HUES6 (cell line): ENCODE data around the gene IQCH.

Source experiments
- H3K27ac ChIP-seq: 2 replicates; pipeline ENCODE4 v1.7.0; 2013; ENCODE audit warnings: low read depth, mild to moderate bottlenecking, low read length, inconsistent platforms
- H3K27me3 ChIP-seq: 2 replicates; pipeline ENCODE4 v1.6.1; 2013; ENCODE audit warnings: low read length; ENCODE audit not compliant: control insufficient read depth, insufficient read depth
- H3K36me3 ChIP-seq: 2 replicates; pipeline ENCODE4 v1.6.1; 2013; ENCODE audit warnings: low read length; ENCODE audit not compliant: control insufficient read depth, insufficient read depth
- H3K4me1 ChIP-seq: 2 replicates; pipeline ENCODE4 v1.6.1; 2013; ENCODE audit warnings: low read length; ENCODE audit not compliant: control insufficient read depth, insufficient read depth
- H3K4me3 ChIP-seq: 2 replicates; pipeline ENCODE4 v1.5.1; 2013; ENCODE audit warnings: low read depth, low read length
- H3K9ac ChIP-seq: one replicate; pipeline ENCODE4 v1.6.1; 2013; ENCODE audit warnings: mild to moderate bottlenecking, low read length
- H3K9me3 ChIP-seq: 2 replicates; pipeline ENCODE4 v1.6.1; 2013; ENCODE audit warnings: low read depth, low read length; ENCODE audit not compliant: control insufficient read depth, insufficient read depth

IQCH gene

GRCh38 chr15:67254238-67255175 is at the start of gene IQCH, which contains the start of gene AAGAB:
Gene IQCH, plus strand, starts transcription at chr15:67254786. Its CDS starts 111 bp downstream, at chr15:67254897.
Gene AAGAB, minus strand, starts transcription at chr15:67254661. Its CDS starts 30 bp downstream, at chr15:67254631.
- H3K9ac ChIP-seq = peak within 1 kb of the TSS; percentile 87
- no peaks in the 10 kb centered on the region for H3K4me1 ChIP-seq
- peak within 1 kb of the TSS; percentile 92 for H3K4me3 ChIP-seq
- H3K27ac ChIP-seq = peak within 1 kb of the TSS; percentile 55; the same call in 1 of the 2 replicates
- H3K36me3 ChIP-seq = no peaks in the 10 kb centered on the region; the same call in 1 of the 2 replicates
- no peaks in the 10 kb centered on the region for H3K9me3 ChIP-seq
- H3K27me3 ChIP-seq = peaks cover 7% of the 10 kb centered on the region; the same call in 1 of the 2 replicates

- Histone ChIP-seq H3K36me3 (peaks cover 29% of the 10 kb centered on the region), H3K27me3 (no peaks in the 10 kb centered on the region), H3K4me1 (no peaks in the 10 kb centered on the region), H3K9ac (no peak overlapping the region), H3K4me3 (no peak overlapping the region), H3K9me3 (no peaks in the 10 kb centered on the region), H3K27ac (no peak overlapping the region)
Observed at GRCh38 chr15:67207555-67208207, 46.9 kb upstream of the IQCH start.

DNA sequence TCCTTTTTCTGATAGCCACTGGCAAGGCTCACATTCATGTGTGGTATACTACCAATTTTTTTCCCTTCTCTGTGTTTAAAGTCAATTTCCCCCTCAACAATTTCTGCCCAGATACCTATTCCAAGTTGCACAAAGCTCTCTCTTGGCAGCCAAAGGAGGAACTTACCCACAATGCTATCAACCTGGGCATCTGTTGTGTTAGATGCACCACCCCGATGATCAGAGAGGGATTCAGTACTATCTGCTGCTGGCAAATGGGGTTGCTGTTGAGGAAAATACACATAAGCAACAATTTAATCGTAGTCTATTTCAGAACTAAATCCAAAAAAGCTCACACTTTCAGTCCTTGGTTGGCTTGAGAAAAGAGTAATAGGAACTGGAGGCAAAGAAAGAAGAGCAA is 46.2 kb upstream of the IQCH start:
- H3K4me1 ChIP-seq = no peaks in the 10 kb centered on the region
- no peak overlapping the region for H3K4me3 ChIP-seq
- no peaks in the 10 kb centered on the region for H3K27me3 ChIP-seq
- H3K9me3 ChIP-seq = no peaks in the 10 kb centered on the region
- H3K9ac ChIP-seq = no peak overlapping the region
- no peak overlapping the region for H3K27ac ChIP-seq
- peaks cover 27% of the 10 kb centered on the region for H3K36me3 ChIP-seq

- Histone ChIP-seq H3K4me1 (no peaks in the 10 kb centered on the region), H3K27me3 (no peaks in the 10 kb centered on the region), H3K36me3 (peaks cover 22% of the 10 kb centered on the region), H3K4me3 (no peak overlapping the region), H3K27ac (no peak overlapping the region), H3K9me3 (no peaks in the 10 kb centered on the region), H3K9ac (no peak overlapping the region)
Observed at GRCh38 chr15:67210555-67211168, 43.9 kb upstream of the IQCH start.

DNA sequence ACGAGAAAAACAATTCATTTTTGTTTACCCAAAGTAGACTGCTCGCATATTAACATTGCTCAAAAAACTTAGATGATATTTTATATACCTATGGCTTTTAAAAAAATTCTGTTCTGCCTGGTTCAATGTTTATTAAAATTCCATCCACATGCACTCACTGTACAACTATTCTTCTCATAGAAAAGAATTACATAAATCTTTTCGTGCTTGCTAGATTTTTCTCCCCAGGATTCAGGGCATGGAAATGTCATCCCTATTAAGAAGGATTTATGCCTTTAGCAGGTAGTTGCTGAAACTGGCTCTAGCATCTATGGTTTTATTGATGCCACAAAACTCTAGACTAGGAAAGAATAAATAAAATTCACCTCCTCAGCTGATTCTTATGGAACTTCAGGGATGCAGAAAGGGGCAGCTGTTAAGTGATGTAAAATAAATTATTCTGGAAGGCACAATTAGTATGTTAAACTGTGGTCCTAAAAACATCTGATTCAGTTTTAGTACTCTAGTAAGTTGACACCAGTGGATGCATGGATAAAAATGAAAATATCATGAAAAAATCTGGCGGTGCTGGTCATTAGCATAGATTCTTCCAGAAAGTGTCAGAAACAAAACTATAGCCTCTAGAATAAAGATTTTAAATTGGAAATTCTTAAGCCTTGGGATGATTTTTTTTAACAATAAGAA is 41.8 kb upstream of the IQCH start:
- Histone ChIP-seq H3K9me3 (no peaks in the 10 kb centered on the region), H3K4me3 (no peak overlapping the region), H3K4me1 (no peaks in the 10 kb centered on the region), H3K36me3 (peaks cover 14% of the 10 kb centered on the region), H3K27ac (no peak overlapping the region), H3K27me3 (no peaks in the 10 kb centered on the region), H3K9ac (no peak overlapping the region)

DNA sequence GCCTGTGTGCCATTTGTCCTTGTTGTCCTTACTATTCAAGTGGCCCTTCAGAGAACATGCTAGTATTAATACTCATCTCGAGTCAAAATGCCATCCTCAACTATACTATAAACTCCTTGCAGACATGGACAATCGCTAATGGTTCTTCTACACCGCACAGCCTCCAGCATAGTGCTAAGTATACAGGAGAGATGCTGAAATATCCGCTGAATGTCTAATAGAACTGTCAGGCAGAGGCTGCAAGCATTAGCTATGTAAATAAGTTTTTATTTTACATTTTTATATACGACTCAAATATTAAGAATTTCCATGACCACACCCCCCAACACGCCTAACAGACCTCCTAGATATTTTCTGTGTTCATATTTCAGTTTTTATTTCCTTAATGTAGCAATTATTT is 39.5 kb upstream of the IQCH start:
- Histone ChIP-seq H3K9me3 (no peaks in the 10 kb centered on the region), H3K9ac (no peak overlapping the region), H3K4me3 (no peak overlapping the region), H3K27me3 (no peaks in the 10 kb centered on the region), H3K27ac (no peak overlapping the region), H3K4me1 (no peaks in the 10 kb centered on the region), H3K36me3 (no peaks in the 10 kb centered on the region)

DNA sequence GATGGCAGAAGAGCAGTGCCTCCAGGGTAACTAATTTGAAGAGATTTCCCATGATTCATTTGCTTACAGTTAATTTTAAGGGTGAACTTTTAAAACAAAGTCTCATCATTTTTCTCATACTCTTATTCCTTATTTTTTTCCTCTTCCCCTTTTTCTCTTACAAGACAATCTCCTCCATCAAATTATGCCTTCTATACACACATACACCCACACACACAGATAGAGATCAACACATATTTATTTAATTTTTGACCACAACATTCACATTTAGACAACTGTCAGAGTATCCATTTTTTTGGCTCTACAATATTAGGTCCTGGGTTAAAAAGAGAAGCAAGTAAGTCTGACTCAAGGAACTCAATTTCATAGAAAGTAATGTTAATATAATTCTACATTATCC is 37.7 kb upstream of the IQCH start:
- Histone ChIP-seq H3K36me3 (no peaks in the 10 kb centered on the region), H3K27ac (no peak overlapping the region), H3K9me3 (no peaks in the 10 kb centered on the region), H3K4me3 (no peak overlapping the region), H3K4me1 (no peaks in the 10 kb centered on the region), H3K27me3 (no peaks in the 10 kb centered on the region), H3K9ac (no peak overlapping the region)

DNA sequence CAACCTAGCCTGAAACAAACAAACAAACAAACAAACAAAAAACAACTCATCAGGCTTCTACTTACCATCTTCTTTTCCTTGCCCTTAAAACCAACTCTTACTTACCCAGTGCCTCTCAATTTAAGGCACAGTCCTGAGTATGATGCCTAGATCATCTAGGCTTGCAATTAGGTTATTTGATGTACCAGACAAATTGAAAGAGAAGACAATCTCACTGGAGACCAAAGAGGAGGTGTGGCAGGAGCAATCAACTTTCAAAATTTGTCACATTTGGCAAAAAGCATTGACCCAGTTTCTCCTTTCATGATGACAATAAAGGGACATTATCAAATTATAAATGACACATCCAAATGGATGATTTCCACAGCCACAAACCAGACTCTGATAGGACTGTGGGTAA is 36.2 kb upstream of the IQCH start:
- no peak overlapping the region for H3K4me3 ChIP-seq
- no peaks in the 10 kb centered on the region for H3K4me1 ChIP-seq
- H3K36me3 ChIP-seq = no peaks in the 10 kb centered on the region
- H3K27ac ChIP-seq = no peak overlapping the region
- no peak overlapping the region for H3K9ac ChIP-seq
- H3K27me3 ChIP-seq = no peaks in the 10 kb centered on the region
- no peaks in the 10 kb centered on the region for H3K9me3 ChIP-seq

GRCh38 chr15:67219288-67219687 is 35.3 kb upstream of the IQCH start:
- H3K4me3 ChIP-seq = no peak overlapping the region
- no peaks in the 10 kb centered on the region for H3K9me3 ChIP-seq
- H3K27me3 ChIP-seq = no peaks in the 10 kb centered on the region
- H3K27ac ChIP-seq = no peak overlapping the region
- H3K4me1 ChIP-seq = no peaks in the 10 kb centered on the region
- H3K9ac ChIP-seq = no peak overlapping the region
- H3K36me3 ChIP-seq = no peaks in the 10 kb centered on the region

GRCh38 chr15:67224889-67225288 is 29.7 kb upstream of the IQCH start:
- H3K4me1 ChIP-seq = no peaks in the 10 kb centered on the region
- H3K27ac ChIP-seq = no peak overlapping the region
- peaks cover under 1% of the 10 kb centered on the region; the same call in 1 of the 2 replicates for H3K36me3 ChIP-seq
- no peak overlapping the region for H3K9ac ChIP-seq
- H3K27me3 ChIP-seq = no peaks in the 10 kb centered on the region
- no peak overlapping the region for H3K4me3 ChIP-seq
- H3K9me3 ChIP-seq = no peaks in the 10 kb centered on the region
